K562 (cell line): ENCODE results near the gene UBAP1L. TPM values are rescaled to one million over a fixed set of nuclear protein-coding genes. Genes with fewer than 3 reads are reported as not detected.

Experiments
- BCOR ChIP-seq: fragments of 450-650 bp; IDR thresholded peaks from 2 replicates; pipeline ENCODE4 v1.6.1; 2016
- DNMT1 ChIP-seq: fragments of 450-650 bp; IDR thresholded peaks from 2 replicates; pipeline ENCODE4 v1.6.1; 2016; ENCODE audit warnings: antibody characterized with exemption, mild to moderate bottlenecking
- DPF2 ChIP-seq: fragments of 450-650 bp; IDR thresholded peaks from 2 replicates; pipeline ENCODE4 v1.6.1; 2016
- FOXP1 ChIP-seq: sonication (generic); formaldehyde crosslinking; IDR thresholded peaks from 2 replicates; pipeline ENCODE4 v1.8.0; 2022; ENCODE audit warnings: mild to moderate bottlenecking, missing genetic modification reagents
- HEY1 ChIP-seq: fragments of 250-450 bp; sonication (Bioruptor Pico); IDR thresholded peaks from 2 replicates; pipeline ENCODE4 v1.5.0; 2020; ENCODE audit warnings: mild to moderate bottlenecking, moderate library complexity, borderline replicate concordance
- KDM4B ChIP-seq, 2 experiments: fragments of 450-650 bp in 1 of 2; sonication (generic) in 1 of 2; IDR thresholded peaks; 2 replicates each; pipeline ENCODE4 v1.6.1; 2016 to 2017; ENCODE audit warnings: borderline replicate concordance in 2 of 2, antibody characterized with exemption in 1 of 2, low read depth in 1 of 2, mild to moderate bottlenecking in 1 of 2
- MCM3 ChIP-seq: fragments of 450-650 bp; IDR thresholded peaks from 2 replicates; pipeline ENCODE4 v1.6.1; 2016
- SMAD1 ChIP-seq: fragments of 150-350 bp; IDR thresholded peaks from 2 replicates; pipeline ENCODE4 v1.6.1; 2014; ENCODE audit warnings: low read length, low read depth; ENCODE audit not compliant: partially characterized antibody
- SOX6 ChIP-seq: fragments of 450-650 bp; IDR thresholded peaks from 2 replicates; pipeline ENCODE4 v1.6.1; 2014; ENCODE audit warnings: mild to moderate bottlenecking
- ZNF217 ChIP-seq: sonication (generic); formaldehyde crosslinking; IDR thresholded peaks from 2 replicates; pipeline ENCODE4 v1.8.0; 2022; ENCODE audit warnings: mild to moderate bottlenecking, missing genetic modification reagents
- ZNF644 ChIP-seq: fragments of 200-800 bp; sonication (Bioruptor generic); IDR thresholded peaks from 2 replicates; pipeline ENCODE4 v1.6.1; 2016; ENCODE audit warnings: low read depth, missing genetic modification characterization, missing compliant biosample characterization
- polyA plus RNA-seq, 8 experiments: library from polyadenylated mRNA; depleted of rRNA in 4 of 8; stranded (reverse) in 5 of 8; unstranded in 3 of 8; fragments of >200 nt; fragmentation: Nextera tagmentation in 2 of 8; fragmentation: Illumina TruSeq in 1 of 8; extraction: Ambion mirVana in 2 of 8; extraction: Trizol in 1 of 8; gene quantifications; 2 replicates each; pipeline versions ENCODE4 v1.2.1 to v1.2.3, GENCODE V29; 2011 to 2014; ENCODE audit warnings: inconsistent platforms in 1 of 8, missing spikeins in 1 of 8
- total RNA-seq, 7 experiments: library from RNA; depleted of rRNA in 6 of 7; stranded (reverse); fragments of >200 nt in 6 of 7; fragmentation: Illumina TruSeq in 2 of 7; extraction: Trizol in 2 of 7; gene quantifications; 2 replicates each; pipeline versions ENCODE4 v1.2.1 to v1.2.3, GENCODE V29; 2011 to 2021; ENCODE audit warnings: low replicate concordance in 1 of 7
- TF ChIP-seq, protein P1 (sequence below): sonication (generic); formaldehyde crosslinking; IDR thresholded peaks from 2 replicates; pipeline ENCODE4 v1.8.1; 2023; ENCODE audit warnings: missing genetic modification reagents, mild to moderate bottlenecking, borderline replicate concordance
- TF ChIP-seq, protein P2 (sequence below): fragments of 250-450 bp; sonication (Bioruptor Pico); IDR thresholded peaks from 2 replicates; pipeline ENCODE4 v1.4.0; 2020; ENCODE audit warnings: mild to moderate bottlenecking, moderate library complexity, borderline replicate concordance
- TF ChIP-seq, protein P3 (sequence below): fragments of 250-450 bp; sonication (Bioruptor Pico); IDR thresholded peaks from 2 replicates; pipeline ENCODE4 v1.4.0; 2020
- TF ChIP-seq, protein P4 (sequence below): fragments of 450-650 bp; IDR thresholded peaks from 2 replicates; pipeline ENCODE4 v1.6.1; 2016; ENCODE audit warnings: borderline replicate concordance

The UBAP1L gene
- total and polyA plus RNA-seq, 9 of the 15 experiments (the other 6 are each of a cell fraction or from before 2014, with no cell fraction given) = 0.16 to 0.71 (median 0.41) TPM; not detected in 2

DNA sequence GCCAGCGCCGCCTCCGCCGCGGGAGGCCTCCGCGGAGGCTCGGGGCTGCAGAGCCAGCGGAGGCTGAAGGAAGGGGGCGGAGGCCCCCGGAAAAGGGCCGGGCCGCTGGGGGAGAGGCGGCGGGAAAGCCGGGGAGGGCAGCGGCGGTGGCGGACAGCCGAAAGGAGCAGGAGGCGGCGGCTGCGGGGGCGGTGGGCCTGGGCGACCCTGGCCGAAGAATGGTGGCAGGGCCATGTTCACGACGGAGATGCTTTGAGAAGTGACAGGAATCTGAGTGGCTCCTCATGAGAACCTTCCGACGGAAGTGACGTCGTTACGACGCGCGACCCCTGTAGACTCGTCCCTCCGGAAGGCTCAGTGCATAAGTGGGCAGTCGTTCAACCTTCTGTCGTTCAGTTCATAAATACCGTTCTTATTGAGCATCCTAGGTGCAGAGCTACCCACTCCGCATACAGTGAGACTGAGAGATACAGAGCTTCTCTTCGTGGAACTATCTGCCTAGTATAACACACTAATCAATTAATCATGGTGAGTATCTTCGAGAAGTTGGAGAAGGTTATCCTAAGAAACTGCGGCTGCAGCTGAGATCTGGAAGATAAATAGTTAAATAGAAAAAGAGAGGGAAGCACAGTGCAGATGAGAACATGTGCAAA lies 18.7 kb upstream of the UBAP1L start, which contains the start of gene PDCD7 (continued):
- TF ChIP-seq, protein P1, sequence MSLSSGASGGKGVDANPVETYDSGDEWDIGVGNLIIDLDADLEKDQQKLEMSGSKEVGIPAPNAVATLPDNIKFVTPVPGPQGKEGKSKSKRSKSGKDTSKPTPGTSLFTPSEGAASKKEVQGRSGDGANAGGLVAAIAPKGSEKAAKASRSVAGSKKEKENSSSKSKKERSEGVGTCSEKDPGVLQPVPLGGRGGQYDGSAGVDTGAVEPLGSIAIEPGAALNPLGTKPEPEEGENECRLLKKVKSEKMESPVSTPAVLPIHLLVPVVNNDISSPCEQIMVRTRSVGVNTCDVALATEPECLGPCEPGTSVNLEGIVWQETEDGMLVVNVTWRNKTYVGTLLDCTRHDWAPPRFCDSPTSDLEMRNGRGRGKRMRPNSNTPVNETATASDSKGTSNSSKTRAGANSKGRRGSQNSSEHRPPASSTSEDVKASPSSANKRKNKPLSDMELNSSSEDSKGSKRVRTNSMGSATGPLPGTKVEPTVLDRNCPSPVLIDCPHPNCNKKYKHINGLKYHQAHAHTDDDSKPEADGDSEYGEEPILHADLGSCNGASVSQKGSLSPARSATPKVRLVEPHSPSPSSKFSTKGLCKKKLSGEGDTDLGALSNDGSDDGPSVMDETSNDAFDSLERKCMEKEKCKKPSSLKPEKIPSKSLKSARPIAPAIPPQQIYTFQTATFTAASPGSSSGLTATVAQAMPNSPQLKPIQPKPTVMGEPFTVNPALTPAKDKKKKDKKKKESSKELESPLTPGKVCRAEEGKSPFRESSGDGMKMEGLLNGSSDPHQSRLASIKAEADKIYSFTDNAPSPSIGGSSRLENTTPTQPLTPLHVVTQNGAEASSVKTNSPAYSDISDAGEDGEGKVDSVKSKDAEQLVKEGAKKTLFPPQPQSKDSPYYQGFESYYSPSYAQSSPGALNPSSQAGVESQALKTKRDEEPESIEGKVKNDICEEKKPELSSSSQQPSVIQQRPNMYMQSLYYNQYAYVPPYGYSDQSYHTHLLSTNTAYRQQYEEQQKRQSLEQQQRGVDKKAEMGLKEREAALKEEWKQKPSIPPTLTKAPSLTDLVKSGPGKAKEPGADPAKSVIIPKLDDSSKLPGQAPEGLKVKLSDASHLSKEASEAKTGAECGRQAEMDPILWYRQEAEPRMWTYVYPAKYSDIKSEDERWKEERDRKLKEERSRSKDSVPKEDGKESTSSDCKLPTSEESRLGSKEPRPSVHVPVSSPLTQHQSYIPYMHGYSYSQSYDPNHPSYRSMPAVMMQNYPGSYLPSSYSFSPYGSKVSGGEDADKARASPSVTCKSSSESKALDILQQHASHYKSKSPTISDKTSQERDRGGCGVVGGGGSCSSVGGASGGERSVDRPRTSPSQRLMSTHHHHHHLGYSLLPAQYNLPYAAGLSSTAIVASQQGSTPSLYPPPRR (CRISPR knock-in tag) = no peak
- TF ChIP-seq ZNF644 (tag) (0 out of 2 replicates have a peak, but pooled peaks have one; percentile 41), SMAD1 (peak; percentile 50), ZNF217 (CRISPR knock-in tag) (no peak), DNMT1 (no peak), HEY1 (CRISPR knock-in tag) (no peak), SOX6 (0 out of 2 replicates have a peak, but pooled peaks have one; percentile 40), DPF2 (peak; percentile 32; the same call in 1 of the 2 replicates), MCM3 (no peak), KDM4B (IDR thresholded peaks at IDR 0.05; ENCODE audit: borderline replicate concordance in 2 of 2, low read depth in 1 of 2) (peak in 1 of 2 experiments; percentile 75; a peak in 1 of 4 replicates), BCOR (peak; percentile 35; the same call in 1 of the 2 replicates), FOXP1 (CRISPR knock-in tag) (no peak)
- TF ChIP-seq, protein P2, sequence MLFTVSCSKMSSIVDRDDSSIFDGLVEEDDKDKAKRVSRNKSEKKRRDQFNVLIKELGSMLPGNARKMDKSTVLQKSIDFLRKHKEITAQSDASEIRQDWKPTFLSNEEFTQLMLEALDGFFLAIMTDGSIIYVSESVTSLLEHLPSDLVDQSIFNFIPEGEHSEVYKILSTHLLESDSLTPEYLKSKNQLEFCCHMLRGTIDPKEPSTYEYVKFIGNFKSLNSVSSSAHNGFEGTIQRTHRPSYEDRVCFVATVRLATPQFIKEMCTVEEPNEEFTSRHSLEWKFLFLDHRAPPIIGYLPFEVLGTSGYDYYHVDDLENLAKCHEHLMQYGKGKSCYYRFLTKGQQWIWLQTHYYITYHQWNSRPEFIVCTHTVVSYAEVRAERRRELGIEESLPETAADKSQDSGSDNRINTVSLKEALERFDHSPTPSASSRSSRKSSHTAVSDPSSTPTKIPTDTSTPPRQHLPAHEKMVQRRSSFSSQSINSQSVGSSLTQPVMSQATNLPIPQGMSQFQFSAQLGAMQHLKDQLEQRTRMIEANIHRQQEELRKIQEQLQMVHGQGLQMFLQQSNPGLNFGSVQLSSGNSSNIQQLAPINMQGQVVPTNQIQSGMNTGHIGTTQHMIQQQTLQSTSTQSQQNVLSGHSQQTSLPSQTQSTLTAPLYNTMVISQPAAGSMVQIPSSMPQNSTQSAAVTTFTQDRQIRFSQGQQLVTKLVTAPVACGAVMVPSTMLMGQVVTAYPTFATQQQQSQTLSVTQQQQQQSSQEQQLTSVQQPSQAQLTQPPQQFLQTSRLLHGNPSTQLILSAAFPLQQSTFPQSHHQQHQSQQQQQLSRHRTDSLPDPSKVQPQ (CRISPR knock-in tag) = no peak
- TF ChIP-seq, protein P3, sequence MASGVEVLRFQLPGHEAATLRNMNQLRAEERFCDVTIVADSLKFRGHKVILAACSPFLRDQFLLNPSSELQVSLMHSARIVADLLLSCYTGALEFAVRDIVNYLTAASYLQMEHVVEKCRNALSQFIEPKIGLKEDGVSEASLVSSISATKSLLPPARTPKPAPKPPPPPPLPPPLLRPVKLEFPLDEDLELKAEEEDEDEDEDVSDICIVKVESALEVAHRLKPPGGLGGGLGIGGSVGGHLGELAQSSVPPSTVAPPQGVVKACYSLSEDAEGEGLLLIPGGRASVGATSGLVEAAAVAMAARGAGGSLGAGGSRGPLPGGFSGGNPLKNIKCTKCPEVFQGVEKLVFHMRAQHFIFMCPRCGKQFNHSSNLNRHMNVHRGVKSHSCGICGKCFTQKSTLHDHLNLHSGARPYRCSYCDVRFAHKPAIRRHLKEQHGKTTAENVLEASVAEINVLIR (CRISPR knock-in tag) = peak; percentile 94
- TF ChIP-seq, protein P4, sequence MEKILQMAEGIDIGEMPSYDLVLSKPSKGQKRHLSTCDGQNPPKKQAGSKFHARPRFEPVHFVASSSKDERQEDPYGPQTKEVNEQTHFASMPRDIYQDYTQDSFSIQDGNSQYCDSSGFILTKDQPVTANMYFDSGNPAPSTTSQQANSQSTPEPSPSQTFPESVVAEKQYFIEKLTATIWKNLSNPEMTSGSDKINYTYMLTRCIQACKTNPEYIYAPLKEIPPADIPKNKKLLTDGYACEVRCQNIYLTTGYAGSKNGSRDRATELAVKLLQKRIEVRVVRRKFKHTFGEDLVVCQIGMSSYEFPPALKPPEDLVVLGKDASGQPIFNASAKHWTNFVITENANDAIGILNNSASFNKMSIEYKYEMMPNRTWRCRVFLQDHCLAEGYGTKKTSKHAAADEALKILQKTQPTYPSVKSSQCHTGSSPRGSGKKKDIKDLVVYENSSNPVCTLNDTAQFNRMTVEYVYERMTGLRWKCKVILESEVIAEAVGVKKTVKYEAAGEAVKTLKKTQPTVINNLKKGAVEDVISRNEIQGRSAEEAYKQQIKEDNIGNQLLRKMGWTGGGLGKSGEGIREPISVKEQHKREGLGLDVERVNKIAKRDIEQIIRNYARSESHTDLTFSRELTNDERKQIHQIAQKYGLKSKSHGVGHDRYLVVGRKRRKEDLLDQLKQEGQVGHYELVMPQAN = peak; percentile 80
